Natural killer cell (primary cell): ENCODE data around the gene B3GNT3. TPM values are rescaled to one million over a fixed set of nuclear protein-coding genes. Genes with fewer than 3 reads are reported as not detected.

Experiments
- ATAC-seq, 3 donors: fragments of 150-1000 bp in 2 of 3; fragments of 200-7000 bp in 1 of 3; cut with Tn5 transposase; 1 replicate in 1 of 3; 2 replicates in 2 of 3; pipeline ENCODE4 v1.10.0; 2021; ENCODE audit warnings: mild to moderate bottlenecking in 2 of 3, moderate library complexity in 2 of 3
- DNase-seq, 2 donors: peaks; one replicate each; pipeline versions ENCODE4 v3.0.0 to v3.0.0-alpha.2; 2013 to 2021; ENCODE audit warnings: mixed read lengths in 1 of 2
- H3K27ac ChIP-seq: one replicate; pipeline ENCODE4 v1.5.1; 2013; ENCODE audit warnings: mild to moderate bottlenecking, low read length
- H3K27me3 ChIP-seq: one replicate; pipeline ENCODE4 v1.6.1; 2013; ENCODE audit warnings: low read length; ENCODE audit not compliant: control insufficient read depth, insufficient read depth
- H3K36me3 ChIP-seq: one replicate; pipeline ENCODE4 v1.6.1; 2013; ENCODE audit warnings: low read length; ENCODE audit not compliant: control insufficient read depth, insufficient read depth
- H3K4me1 ChIP-seq: one replicate; pipeline ENCODE4 v1.6.1; 2013; ENCODE audit warnings: low read length; ENCODE audit not compliant: control insufficient read depth, insufficient read depth
- H3K4me3 ChIP-seq: one replicate; pipeline ENCODE4 v1.5.1; 2013; ENCODE audit warnings: low read length
- H3K9me3 ChIP-seq: one replicate; pipeline ENCODE4 v1.6.1; 2013; ENCODE audit warnings: low read length; ENCODE audit not compliant: control insufficient read depth, insufficient read depth
- H3K27ac Mint-ChIP-seq, 2 donors: one replicate each; pipeline ENCODE4 v1.8.0; 2022; ENCODE audit warnings: mild to moderate bottlenecking in 2 of 2, mixed read lengths in 2 of 2, moderate library complexity in 1 of 2
- H3K27me3 Mint-ChIP-seq, 2 donors: one replicate each; pipeline ENCODE4 v1.8.0; 2022; ENCODE audit warnings: low read depth in 2 of 2, mixed read lengths in 2 of 2
- H3K36me3 Mint-ChIP-seq: one replicate; pipeline ENCODE4 v1.8.0; 2022; ENCODE audit warnings: mixed read lengths
- H3K4me1 Mint-ChIP-seq, 2 donors: one replicate each; pipeline ENCODE4 v1.8.0; 2022; ENCODE audit warnings: mixed read lengths in 2 of 2
- H3K4me3 Mint-ChIP-seq: one replicate; pipeline ENCODE4 v1.8.0; 2022; ENCODE audit warnings: mild to moderate bottlenecking, moderate library complexity, mixed read lengths
- H3K9me3 Mint-ChIP-seq, 2 donors: one replicate each; pipeline ENCODE4 v1.8.0; 2022; ENCODE audit warnings: mixed read lengths in 2 of 2
- WGBS: methylation state at CpG from one replicate; pipeline ENCODE4 v1.1.7; 2013; ENCODE audit warnings: missing lambda C conversion rate; ENCODE audit not compliant: insufficient coverage; 5-methylcytosine and 5-hydroxymethylcytosine counted together
- intact Hi-C: fragments of 100-400 bp; cut with micrococcal nuclease; formaldehyde crosslinking; loops from one replicate; pipeline ENCODE4 v1.14.2; 2022
- total RNA-seq, 4 donors: library from RNA; stranded (reverse); fragments of 120-200 nt in 1 of 4; gene quantifications; one replicate each; pipeline versions ENCODE4 v1.2.3 to v1.2.4, GENCODE V29; 2013 to 2022
- TF ChIP-seq, protein P1 (sequence below): fragments of 200-600 bp; IDR thresholded peaks from one replicate; pipeline ENCODE4 v1.8.0; 2022; ENCODE audit warnings: antibody characterized with exemption

The B3GNT3 gene
- total RNA-seq, 3 donors from 2014 or later (not counting 1 experiment from before 2014, with no cell fraction given): not detected

DNA sequence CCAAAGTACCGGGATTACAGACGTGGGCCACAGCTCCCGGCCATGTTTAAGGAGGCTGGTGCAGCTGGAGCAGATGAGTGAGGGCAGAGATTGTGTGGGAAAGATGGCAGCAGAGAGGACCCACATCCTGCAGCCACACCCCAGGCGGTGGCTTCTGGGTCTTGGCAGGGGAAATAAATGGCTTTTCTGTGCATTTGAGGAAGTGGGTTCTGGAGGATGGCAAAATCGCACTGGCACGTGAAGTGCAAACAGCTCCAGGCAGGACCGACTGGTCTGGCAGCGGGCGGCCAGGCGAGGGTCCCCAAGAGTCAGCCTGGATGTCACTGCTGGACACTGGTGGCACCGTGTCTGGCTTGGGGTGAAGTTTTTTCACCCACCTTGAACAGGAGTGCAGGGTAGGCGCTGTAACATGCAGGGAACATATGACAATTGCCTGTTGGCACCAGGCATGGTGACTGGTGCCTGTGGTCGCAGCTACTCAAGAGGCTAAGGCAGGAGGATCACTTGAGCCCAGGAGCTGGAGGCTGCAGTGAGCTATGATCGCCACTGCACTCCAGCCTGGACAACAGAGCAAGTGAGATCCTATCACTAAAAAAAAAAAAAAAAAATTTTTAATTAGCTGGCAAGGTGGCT lies 8.4 kb downstream of the B3GNT3 start:
- DNase-seq (peak in 1 of 2 donors; percentile 66), ATAC-seq (peak in 2 of 3 donors; percentile 24 to 43)
- Histone ChIP-seq H3K27ac (no peak overlapping the region), H3K4me3 (no peak overlapping the region), H3K27me3 (no peaks in the 10 kb centered on the region), H3K4me1 (peaks cover 26% of the 10 kb centered on the region), H3K36me3 (no peaks in the 10 kb centered on the region), H3K9me3 (no peaks in the 10 kb centered on the region)
- no peaks in the 10 kb centered on the region for H3K9me3 Mint-ChIP-seq
- intact Hi-C loops: no loop called here
- WGBS: 13% methylated on average over 14 of the region's 14 CpGs
- TF ChIP-seq, protein P1, sequence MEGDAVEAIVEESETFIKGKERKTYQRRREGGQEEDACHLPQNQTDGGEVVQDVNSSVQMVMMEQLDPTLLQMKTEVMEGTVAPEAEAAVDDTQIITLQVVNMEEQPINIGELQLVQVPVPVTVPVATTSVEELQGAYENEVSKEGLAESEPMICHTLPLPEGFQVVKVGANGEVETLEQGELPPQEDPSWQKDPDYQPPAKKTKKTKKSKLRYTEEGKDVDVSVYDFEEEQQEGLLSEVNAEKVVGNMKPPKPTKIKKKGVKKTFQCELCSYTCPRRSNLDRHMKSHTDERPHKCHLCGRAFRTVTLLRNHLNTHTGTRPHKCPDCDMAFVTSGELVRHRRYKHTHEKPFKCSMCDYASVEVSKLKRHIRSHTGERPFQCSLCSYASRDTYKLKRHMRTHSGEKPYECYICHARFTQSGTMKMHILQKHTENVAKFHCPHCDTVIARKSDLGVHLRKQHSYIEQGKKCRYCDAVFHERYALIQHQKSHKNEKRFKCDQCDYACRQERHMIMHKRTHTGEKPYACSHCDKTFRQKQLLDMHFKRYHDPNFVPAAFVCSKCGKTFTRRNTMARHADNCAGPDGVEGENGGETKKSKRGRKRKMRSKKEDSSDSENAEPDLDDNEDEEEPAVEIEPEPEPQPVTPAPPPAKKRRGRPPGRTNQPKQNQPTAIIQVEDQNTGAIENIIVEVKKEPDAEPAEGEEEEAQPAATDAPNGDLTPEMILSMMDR: no peak
- no peaks in the 10 kb centered on the region for H3K36me3 Mint-ChIP-seq
- H3K4me3 Mint-ChIP-seq: peak overlapping the region; percentile 45
- H3K27ac Mint-ChIP-seq: peak overlapping the region in 1 of 2 donors; percentile 66
- peaks cover 12 to 17% of the 10 kb centered on the region in 2 donors for H3K4me1 Mint-ChIP-seq
- H3K27me3 Mint-ChIP-seq: peaks cover 0 to 3% of the 10 kb centered on the region in 2 donors

DNA sequence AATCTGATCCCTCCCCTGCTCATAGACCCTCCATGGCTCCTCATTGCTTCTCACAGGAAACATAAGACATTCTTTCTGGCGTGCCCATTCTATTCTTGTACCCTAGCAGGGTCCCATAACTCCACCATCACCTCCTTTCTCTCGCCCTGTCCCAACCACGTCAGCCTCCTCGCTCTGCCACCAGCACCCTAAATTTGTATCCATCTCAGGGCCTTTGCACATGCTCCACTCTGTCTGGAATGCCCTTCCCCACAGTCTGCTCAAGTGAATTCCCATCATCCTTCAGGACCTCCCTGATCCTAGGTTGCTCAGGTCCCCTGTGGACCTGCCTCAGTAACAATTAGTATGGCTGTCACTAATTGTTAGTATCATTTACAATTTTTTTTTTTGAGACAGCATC lies 10.5 kb downstream of the B3GNT3 start:
- TF ChIP-seq, protein P1: no peak
- Mint-ChIP-seq H3K4me3 (no peak overlapping the region), H3K27ac (no peak overlapping the region)

DNA sequence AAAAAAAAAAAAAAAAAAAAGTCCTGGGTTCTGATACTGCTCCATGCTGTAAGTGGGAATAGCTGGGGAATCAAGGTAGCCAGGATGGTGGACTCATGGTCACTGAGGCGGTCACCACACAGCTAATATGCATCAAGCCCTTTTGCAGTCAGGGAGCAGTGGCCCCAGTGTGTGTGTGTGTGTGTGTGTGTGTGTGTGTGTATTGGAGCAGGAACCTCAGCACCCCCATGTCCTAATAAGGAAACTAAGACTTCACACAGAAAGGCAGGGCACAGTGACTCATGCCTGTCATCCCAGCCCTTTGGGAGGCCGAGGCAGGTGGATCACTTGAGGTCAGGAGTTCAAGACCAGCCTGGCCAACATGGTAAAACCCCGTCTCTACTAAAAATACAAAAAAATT lies 12.0 kb downstream of the B3GNT3 start:
- no peak for ATAC-seq
- 80% methylated on average over 3 of the region's 3 CpGs for WGBS
- H3K27ac ChIP-seq: no peak overlapping the region
- H3K27me3 ChIP-seq: no peaks in the 10 kb centered on the region
- intact Hi-C loops: no loop called here
- H3K4me1 ChIP-seq: peaks cover 26% of the 10 kb centered on the region
- no peak for DNase-seq
- H3K9me3 ChIP-seq: no peaks in the 10 kb centered on the region
- no peak overlapping the region for H3K4me3 ChIP-seq
- Mint-ChIP-seq H3K27me3 (peaks cover 0 to 3% of the 10 kb centered on the region in 2 donors), H3K9me3 (no peaks in the 10 kb centered on the region), H3K27ac (no peak overlapping the region), H3K36me3 (no peaks in the 10 kb centered on the region), H3K4me3 (no peak overlapping the region), H3K4me1 (peaks cover 12 to 17% of the 10 kb centered on the region in 2 donors)
- TF ChIP-seq, protein P1: no peak
- no peaks in the 10 kb centered on the region for H3K36me3 ChIP-seq

More for the DNA sequence above, 10.5 kb downstream of the B3GNT3 start:
- WGBS: 91% methylated on average over 4 of the region's 4 CpGs
- ATAC-seq: no peak
- Mint-ChIP-seq H3K36me3 (no peaks in the 10 kb centered on the region), H3K27me3 (peaks cover 0 to 3% of the 10 kb centered on the region in 2 donors), H3K9me3 (no peaks in the 10 kb centered on the region), H3K4me1 (peaks cover 12 to 17% of the 10 kb centered on the region in 2 donors)
- Histone ChIP-seq H3K27me3 (no peaks in the 10 kb centered on the region), H3K4me1 (peaks cover 26% of the 10 kb centered on the region), H3K27ac (no peak overlapping the region), H3K4me3 (no peak overlapping the region), H3K9me3 (no peaks in the 10 kb centered on the region), H3K36me3 (no peaks in the 10 kb centered on the region)
- intact Hi-C loops: no loop called here
- no peak for DNase-seq
